ENCODE measurements around the gene SUPT16H. TPM values are rescaled to one million over a fixed set of nuclear protein-coding genes. Genes with fewer than 3 reads are reported as not detected.
A peak's percentile ranks its signal among the peaks of the same experiment; 100 is the strongest.

The SUPT16H gene
- total and polyA plus RNA-seq, 2 of the 13 experiments (the other 11 are each of a cell fraction or from before 2014, with no cell fraction given): 77.5 to 230 TPM

DNA sequence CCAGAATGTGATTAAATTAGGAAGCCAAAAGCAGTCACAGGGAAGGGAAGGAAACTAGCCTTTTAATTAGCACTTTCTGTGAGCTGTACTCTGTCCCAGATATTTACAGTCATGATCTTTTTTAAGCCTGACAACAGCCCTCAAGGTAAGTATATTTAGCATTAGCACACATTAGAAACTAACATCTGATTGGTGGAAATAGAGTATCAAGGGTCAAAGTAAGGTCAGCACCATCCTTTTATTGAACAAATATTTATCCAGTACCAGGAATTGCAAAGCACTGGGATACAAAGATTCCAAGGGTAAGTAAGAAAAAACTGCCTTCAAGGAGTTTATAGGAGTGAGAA lies 75.7 kb downstream of the SUPT16H start (continued):
- TF ChIP-seq ZNF124 (CRISPR knock-in tag; IDR thresholded peaks at IDR 0.05): 0 out of 2 replicates have a peak, but pooled peaks have one; percentile 44
- no peak for TF ChIP-seq GABPA (IDR thresholded peaks at IDR 0.05; ENCODE audit: low read depth, low read length)
- no peak for TF ChIP-seq GABPA (CRISPR knock-in tag; IDR thresholded peaks at IDR 0.05; ENCODE audit: low read depth)
- TF ChIP-seq, protein P1, sequence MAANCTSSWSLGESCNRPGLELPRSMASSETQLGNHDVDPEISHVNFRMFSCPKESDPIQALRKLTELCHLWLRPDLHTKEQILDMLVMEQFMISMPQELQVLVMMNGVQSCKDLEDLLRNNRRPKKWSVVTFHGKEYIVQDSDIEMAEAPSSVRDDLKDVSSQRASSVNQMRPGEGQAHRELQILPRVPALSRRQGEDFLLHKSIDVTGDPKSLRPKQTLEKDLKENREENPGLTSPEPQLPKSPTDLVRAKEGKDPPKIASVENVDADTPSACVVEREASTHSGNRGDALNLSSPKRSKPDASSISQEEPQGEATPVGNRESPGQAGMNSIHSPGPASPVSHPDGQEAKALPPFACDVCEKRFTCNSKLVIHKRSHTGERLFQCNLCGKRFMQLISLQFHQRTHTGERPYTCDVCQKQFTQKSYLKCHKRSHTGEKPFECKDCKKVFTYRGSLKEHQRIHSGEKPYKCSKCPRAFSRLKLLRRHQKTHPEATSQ (CRISPR knock-in tag; IDR thresholded peaks at IDR 0.05; ENCODE audit: borderline replicate concordance): no peak
- TF ChIP-seq, protein P2, sequence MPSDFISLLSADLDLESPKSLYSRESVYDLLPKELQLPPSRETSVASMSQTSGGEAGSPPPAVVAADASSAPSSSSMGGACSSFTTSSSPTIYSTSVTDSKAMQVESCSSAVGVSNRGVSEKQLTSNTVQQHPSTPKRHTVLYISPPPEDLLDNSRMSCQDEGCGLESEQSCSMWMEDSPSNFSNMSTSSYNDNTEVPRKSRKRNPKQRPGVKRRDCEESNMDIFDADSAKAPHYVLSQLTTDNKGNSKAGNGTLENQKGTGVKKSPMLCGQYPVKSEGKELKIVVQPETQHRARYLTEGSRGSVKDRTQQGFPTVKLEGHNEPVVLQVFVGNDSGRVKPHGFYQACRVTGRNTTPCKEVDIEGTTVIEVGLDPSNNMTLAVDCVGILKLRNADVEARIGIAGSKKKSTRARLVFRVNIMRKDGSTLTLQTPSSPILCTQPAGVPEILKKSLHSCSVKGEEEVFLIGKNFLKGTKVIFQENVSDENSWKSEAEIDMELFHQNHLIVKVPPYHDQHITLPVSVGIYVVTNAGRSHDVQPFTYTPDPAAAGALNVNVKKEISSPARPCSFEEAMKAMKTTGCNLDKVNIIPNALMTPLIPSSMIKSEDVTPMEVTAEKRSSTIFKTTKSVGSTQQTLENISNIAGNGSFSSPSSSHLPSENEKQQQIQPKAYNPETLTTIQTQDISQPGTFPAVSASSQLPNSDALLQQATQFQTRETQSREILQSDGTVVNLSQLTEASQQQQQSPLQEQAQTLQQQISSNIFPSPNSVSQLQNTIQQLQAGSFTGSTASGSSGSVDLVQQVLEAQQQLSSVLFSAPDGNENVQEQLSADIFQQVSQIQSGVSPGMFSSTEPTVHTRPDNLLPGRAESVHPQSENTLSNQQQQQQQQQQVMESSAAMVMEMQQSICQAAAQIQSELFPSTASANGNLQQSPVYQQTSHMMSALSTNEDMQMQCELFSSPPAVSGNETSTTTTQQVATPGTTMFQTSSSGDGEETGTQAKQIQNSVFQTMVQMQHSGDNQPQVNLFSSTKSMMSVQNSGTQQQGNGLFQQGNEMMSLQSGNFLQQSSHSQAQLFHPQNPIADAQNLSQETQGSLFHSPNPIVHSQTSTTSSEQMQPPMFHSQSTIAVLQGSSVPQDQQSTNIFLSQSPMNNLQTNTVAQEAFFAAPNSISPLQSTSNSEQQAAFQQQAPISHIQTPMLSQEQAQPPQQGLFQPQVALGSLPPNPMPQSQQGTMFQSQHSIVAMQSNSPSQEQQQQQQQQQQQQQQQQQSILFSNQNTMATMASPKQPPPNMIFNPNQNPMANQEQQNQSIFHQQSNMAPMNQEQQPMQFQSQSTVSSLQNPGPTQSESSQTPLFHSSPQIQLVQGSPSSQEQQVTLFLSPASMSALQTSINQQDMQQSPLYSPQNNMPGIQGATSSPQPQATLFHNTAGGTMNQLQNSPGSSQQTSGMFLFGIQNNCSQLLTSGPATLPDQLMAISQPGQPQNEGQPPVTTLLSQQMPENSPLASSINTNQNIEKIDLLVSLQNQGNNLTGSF (CRISPR knock-in tag; IDR thresholded peaks at IDR 0.05): no peak
- TF ChIP-seq, protein P3, sequence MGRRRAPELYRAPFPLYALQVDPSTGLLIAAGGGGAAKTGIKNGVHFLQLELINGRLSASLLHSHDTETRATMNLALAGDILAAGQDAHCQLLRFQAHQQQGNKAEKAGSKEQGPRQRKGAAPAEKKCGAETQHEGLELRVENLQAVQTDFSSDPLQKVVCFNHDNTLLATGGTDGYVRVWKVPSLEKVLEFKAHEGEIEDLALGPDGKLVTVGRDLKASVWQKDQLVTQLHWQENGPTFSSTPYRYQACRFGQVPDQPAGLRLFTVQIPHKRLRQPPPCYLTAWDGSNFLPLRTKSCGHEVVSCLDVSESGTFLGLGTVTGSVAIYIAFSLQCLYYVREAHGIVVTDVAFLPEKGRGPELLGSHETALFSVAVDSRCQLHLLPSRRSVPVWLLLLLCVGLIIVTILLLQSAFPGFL (CRISPR knock-in tag; IDR thresholded peaks at IDR 0.05): no peak
- TF ChIP-seq TFAP4 (IDR thresholded peaks at IDR 0.05; ENCODE audit: borderline replicate concordance, low read depth): no peak
- TF ChIP-seq ZNF207 (IDR thresholded peaks at IDR 0.05; ENCODE audit: borderline replicate concordance): no peak
- TF ChIP-seq XRCC5 (optimal IDR thresholded peaks at IDR 0.05; ENCODE audit: low read length): no peak
- peak; percentile 44 for TF ChIP-seq MEF2D (CRISPR knock-in tag; IDR thresholded peaks at IDR 0.05)
- no peak for TF ChIP-seq SALL1 (CRISPR knock-in tag; IDR thresholded peaks at IDR 0.05)
- TF ChIP-seq SOX13 (IDR thresholded peaks at IDR 0.05): no peak
- TF ChIP-seq SOX13 (CRISPR knock-in tag; conservative IDR thresholded peaks at IDR 0.05 in 1 of 2, IDR thresholded peaks at IDR 0.05 in 1 of 2): 0 out of 4 replicates have a peak, but pooled peaks of 1 of the 2 experiments have one; percentile 52
- no peak for TF ChIP-seq ZNF724P (CRISPR knock-in tag; IDR thresholded peaks at IDR 0.05; ENCODE audit: borderline replicate concordance)
- TF ChIP-seq EED (CRISPR knock-in tag; IDR thresholded peaks at IDR 0.05): no peak
- 0 out of 2 replicates have a peak, but pooled peaks have one; percentile 16 for TF ChIP-seq RAD21 (CRISPR knock-in tag; IDR thresholded peaks at IDR 0.05)
- TF ChIP-seq, protein P4, sequence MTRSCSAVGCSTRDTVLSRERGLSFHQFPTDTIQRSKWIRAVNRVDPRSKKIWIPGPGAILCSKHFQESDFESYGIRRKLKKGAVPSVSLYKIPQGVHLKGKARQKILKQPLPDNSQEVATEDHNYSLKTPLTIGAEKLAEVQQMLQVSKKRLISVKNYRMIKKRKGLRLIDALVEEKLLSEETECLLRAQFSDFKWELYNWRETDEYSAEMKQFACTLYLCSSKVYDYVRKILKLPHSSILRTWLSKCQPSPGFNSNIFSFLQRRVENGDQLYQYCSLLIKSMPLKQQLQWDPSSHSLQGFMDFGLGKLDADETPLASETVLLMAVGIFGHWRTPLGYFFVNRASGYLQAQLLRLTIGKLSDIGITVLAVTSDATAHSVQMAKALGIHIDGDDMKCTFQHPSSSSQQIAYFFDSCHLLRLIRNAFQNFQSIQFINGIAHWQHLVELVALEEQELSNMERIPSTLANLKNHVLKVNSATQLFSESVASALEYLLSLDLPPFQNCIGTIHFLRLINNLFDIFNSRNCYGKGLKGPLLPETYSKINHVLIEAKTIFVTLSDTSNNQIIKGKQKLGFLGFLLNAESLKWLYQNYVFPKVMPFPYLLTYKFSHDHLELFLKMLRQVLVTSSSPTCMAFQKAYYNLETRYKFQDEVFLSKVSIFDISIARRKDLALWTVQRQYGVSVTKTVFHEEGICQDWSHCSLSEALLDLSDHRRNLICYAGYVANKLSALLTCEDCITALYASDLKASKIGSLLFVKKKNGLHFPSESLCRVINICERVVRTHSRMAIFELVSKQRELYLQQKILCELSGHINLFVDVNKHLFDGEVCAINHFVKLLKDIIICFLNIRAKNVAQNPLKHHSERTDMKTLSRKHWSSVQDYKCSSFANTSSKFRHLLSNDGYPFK (CRISPR knock-in tag; IDR thresholded peaks at IDR 0.05; ENCODE audit: borderline replicate concordance): no peak
- TF ChIP-seq ZBTB1 (CRISPR knock-in tag; IDR thresholded peaks at IDR 0.05; ENCODE audit: borderline replicate concordance): no peak
- TF ChIP-seq PPARG (CRISPR knock-in tag; conservative IDR thresholded peaks at IDR 0.05): no peak; the same call in 1 of the 2 replicates

Measured in HepG2 (cell line).